GM12872 (cell line): ENCODE measurements around the gene DGKH.

Experiments
- CTCF ChIP-seq: IDR thresholded peaks from 3 replicates; pipeline ENCODE4 v1.5.1; 2011; ENCODE audit warnings: low read depth, mild to moderate bottlenecking, low read length, moderate library complexity; ENCODE audit not compliant: insufficient read depth

DGKH gene

DNA sequence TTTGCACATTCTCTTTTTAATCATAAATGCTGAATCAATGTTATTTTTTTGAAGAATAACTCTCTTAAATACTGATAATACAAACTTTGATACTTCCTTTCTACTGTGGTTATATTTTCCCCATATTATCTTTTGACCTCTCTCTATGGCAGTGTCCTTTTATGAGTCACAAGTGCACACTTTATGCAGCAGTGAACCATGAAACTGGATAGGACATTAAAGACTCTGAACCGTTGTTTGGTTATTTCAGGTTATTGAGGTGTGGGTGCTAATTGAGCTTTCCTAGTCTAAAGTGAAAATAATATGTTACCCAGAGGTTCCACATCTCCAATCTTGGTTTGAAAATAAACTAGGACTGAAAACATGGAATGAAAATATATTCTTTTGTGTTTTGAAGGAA, 71.4 kb downstream of the DGKH start:
- no peak for TF ChIP-seq CTCF

GRCh38 chr13:42123600-42123999, 75.2 kb downstream of the DGKH start:
- TF ChIP-seq CTCF = no peak

- no peak for TF ChIP-seq CTCF
Observed at GRCh38 chr13:42125046-42125445, 76.6 kb downstream of the DGKH start.

- no peak for TF ChIP-seq CTCF
Observed at GRCh38 chr13:42127047-42127446, 78.6 kb downstream of the DGKH start.

DNA sequence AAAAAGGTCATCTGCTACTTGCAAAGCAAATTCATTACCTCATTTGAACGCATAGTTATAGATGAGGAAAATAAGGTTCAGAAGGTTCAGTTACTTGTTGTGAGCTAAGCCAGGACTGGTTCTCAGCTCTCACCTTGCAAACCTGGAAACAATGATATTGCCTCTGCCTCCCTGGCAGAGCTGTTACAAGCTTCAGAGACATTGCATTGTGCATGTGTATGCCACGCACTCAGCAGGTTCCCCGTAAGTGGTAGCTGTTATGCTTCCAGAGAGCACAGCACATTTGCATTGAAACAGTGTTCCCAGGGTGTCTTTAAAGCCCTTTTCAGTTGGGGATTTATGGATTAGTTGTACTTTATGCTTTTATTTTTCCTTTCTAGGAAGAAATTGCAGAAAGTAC, 80.6 kb downstream of the DGKH start:
- no peak for TF ChIP-seq CTCF

DNA sequence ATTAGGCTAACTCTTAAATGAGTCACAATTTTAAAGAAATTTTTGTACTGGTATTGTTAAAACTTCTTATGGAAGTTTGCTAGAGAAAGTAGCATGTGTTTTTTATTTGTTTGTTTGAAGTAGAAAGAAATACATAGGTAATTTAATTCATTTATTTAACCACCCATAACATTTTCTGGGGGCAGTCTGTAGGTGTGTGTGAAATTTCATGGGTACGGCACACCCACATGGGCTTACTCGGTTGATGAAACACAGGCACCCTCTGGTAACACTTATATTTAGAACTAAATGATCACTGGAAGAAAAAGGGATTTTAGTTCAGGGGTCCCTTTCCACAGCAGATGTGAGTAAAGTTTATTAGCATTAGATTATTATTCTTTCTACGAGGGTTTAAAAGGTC, 88.1 kb downstream of the DGKH start:
- TF ChIP-seq CTCF = no peak

- no peak for TF ChIP-seq CTCF
Observed at GRCh38 chr13:42137856-42138537, 89.5 kb downstream of the DGKH start.
